IMR-90 (cell line): ENCODE measurements around the gene TM2D1.

Experiments
- MAZ ChIP-seq: IDR thresholded peaks from 2 replicates; pipeline ENCODE4 v1.6.1; 2012; ENCODE audit warnings: low read depth, mild to moderate bottlenecking, low read length, improper control_type of control experiment, moderate library complexity, borderline replicate concordance
- MXI1 ChIP-seq: IDR thresholded peaks from 2 replicates; pipeline ENCODE4 v1.6.1; 2012; ENCODE audit warnings: low read depth, mild to moderate bottlenecking, low read length, moderate library complexity, borderline replicate concordance
- POLR2A ChIP-seq: IDR thresholded peaks from 2 replicates; pipeline ENCODE4 v1.6.1; 2012; ENCODE audit warnings: mild to moderate bottlenecking, low read depth, low read length
- RCOR1 ChIP-seq: IDR thresholded peaks from 2 replicates; pipeline ENCODE4 v1.6.1; 2012; ENCODE audit warnings: mild to moderate bottlenecking, low read length, improper control_type of control experiment; ENCODE audit not compliant: insufficient replicate concordance
- SMC3 ChIP-seq: fragments of 150-350 bp; IDR thresholded peaks from 2 replicates; pipeline ENCODE4 v1.6.1; 2016; ENCODE audit warnings: low read depth, mild to moderate bottlenecking, antibody characterized with exemption, low read length, moderate library complexity
- TF ChIP-seq, protein P1 (sequence below): conservative IDR thresholded peaks from 2 replicates; pipeline ENCODE4 v1.5.1; 2012; ENCODE audit warnings: mild to moderate bottlenecking, low read depth, low read length, improper control_type of control experiment
- TF ChIP-seq, protein P2 (sequence below): fragments of 150-350 bp; IDR thresholded peaks from 2 replicates; pipeline ENCODE4 v1.6.1; 2017; ENCODE audit warnings: mild to moderate bottlenecking, antibody characterized with exemption, low read length, low read depth

DNA sequence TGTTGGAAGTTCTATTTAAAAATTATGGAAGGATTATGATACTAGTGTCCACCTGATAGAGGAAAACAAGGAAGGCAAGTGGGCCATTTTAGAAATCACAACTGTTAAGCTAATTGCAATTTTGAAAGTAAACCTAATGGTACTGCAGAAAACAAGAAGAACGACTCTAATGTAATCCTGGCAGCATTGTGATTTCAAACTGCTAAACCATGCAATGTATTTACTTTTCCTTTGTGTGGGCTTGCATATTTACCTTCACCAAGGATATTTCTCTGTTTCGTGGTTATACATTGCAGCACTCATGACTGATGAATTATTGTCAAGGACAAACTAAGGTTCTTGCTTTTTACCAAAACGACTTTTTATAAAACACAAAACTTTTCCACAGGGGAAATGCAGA is 88.1 kb downstream of the TM2D1 start:
- no peak for TF ChIP-seq RCOR1
- TF ChIP-seq, protein P1, sequence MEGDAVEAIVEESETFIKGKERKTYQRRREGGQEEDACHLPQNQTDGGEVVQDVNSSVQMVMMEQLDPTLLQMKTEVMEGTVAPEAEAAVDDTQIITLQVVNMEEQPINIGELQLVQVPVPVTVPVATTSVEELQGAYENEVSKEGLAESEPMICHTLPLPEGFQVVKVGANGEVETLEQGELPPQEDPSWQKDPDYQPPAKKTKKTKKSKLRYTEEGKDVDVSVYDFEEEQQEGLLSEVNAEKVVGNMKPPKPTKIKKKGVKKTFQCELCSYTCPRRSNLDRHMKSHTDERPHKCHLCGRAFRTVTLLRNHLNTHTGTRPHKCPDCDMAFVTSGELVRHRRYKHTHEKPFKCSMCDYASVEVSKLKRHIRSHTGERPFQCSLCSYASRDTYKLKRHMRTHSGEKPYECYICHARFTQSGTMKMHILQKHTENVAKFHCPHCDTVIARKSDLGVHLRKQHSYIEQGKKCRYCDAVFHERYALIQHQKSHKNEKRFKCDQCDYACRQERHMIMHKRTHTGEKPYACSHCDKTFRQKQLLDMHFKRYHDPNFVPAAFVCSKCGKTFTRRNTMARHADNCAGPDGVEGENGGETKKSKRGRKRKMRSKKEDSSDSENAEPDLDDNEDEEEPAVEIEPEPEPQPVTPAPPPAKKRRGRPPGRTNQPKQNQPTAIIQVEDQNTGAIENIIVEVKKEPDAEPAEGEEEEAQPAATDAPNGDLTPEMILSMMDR, result no peak
- TF ChIP-seq, protein P2, sequence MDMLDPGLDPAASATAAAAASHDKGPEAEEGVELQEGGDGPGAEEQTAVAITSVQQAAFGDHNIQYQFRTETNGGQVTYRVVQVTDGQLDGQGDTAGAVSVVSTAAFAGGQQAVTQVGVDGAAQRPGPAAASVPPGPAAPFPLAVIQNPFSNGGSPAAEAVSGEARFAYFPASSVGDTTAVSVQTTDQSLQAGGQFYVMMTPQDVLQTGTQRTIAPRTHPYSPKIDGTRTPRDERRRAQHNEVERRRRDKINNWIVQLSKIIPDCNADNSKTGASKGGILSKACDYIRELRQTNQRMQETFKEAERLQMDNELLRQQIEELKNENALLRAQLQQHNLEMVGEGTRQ, result no peak
- TF ChIP-seq POLR2A, result no peak
- TF ChIP-seq MAZ, result no peak
- no peak for TF ChIP-seq MXI1
- TF ChIP-seq SMC3, result no peak
